Lower lobe of right lung (tissue), 2 donors: ENCODE results near the gene TRAPPC2L. TPM values are rescaled to one million over a fixed set of nuclear protein-coding genes. Genes with fewer than 3 reads are reported as not detected.

ENCODE experiments used
- ATAC-seq, 2 donors: fragments of 200-7000 bp; cut with Tn5 transposase; one replicate each; pipeline ENCODE4 v1.9.1; 2020 to 2022; ENCODE audit warnings: mild to moderate bottlenecking in 2 of 2, moderate library complexity in 2 of 2
- DNase-seq: peaks from one replicate; pipeline ENCODE4 v3.0.0-alpha.2; 2020
- H3K27ac ChIP-seq: fragments of 200-600 bp; one replicate; pipeline ENCODE4 v1.8.0; 2022
- H3K27me3 ChIP-seq: fragments of 200-600 bp; one replicate; pipeline ENCODE4 v1.8.0; 2022; ENCODE audit warnings: low read depth
- H3K36me3 ChIP-seq: fragments of 200-600 bp; one replicate; pipeline ENCODE4 v1.8.0; 2022; ENCODE audit warnings: mild to moderate bottlenecking
- H3K4me1 ChIP-seq: fragments of 200-600 bp; one replicate; pipeline ENCODE4 v1.8.0; 2022
- H3K4me3 ChIP-seq: fragments of 200-600 bp; one replicate; pipeline ENCODE4 v1.8.0; 2022; ENCODE audit warnings: mild to moderate bottlenecking
- H3K9me3 ChIP-seq: fragments of 200-600 bp; one replicate; pipeline ENCODE4 v1.8.0; 2022
- CTCF ChIP-seq: fragments of 200-600 bp; IDR thresholded peaks from one replicate; pipeline ENCODE4 v1.8.0; 2022; ENCODE audit warnings: antibody characterized with exemption, mild to moderate bottlenecking
- intact Hi-C: fragments of 100-400 bp; cut with DNase I; formaldehyde crosslinking; loops from one replicate; pipeline ENCODE4 v1.11.0; 2022
- total RNA-seq: library from RNA; stranded (reverse); fragmentation: NEBNext Ultra II Directional; extraction: Animal tissue kit (Norgen Biotek cat#: 25700); gene quantifications from one replicate; pipeline ENCODE4 v1.2.1, GENCODE V29; 2021
- donor health status: DM: no; HTN: yes; CAD: no; lungs with severe emphysema.

TRAPPC2L gene
- total RNA-seq, 1 donor from 2014 or later = 51.4 TPM

- ATAC-seq (no peak), DNase-seq (no peak)
- Histone ChIP-seq H3K4me3 (no peak overlapping the region), H3K27ac (no peak overlapping the region), H3K27me3 (no peaks in the 10 kb centered on the region), H3K9me3 (no peaks in the 10 kb centered on the region), H3K4me1 (no peaks in the 10 kb centered on the region), H3K36me3 (peaks cover 41% of the 10 kb centered on the region)
- no peak for TF ChIP-seq CTCF
- intact Hi-C loops = no loop called here
Observed at GRCh38 chr16:88841521-88842307, 15.2 kb upstream of the TRAPPC2L start.

GRCh38 chr16:88842308-88842756 lies 14.6 kb upstream of the TRAPPC2L start:
- Histone ChIP-seq H3K36me3 (peaks cover 46% of the 10 kb centered on the region), H3K9me3 (no peaks in the 10 kb centered on the region), H3K4me1 (no peaks in the 10 kb centered on the region), H3K27me3 (no peaks in the 10 kb centered on the region), H3K27ac (no peak overlapping the region), H3K4me3 (no peak overlapping the region)
- ATAC-seq (no peak), DNase-seq (no peak)
- no peak for TF ChIP-seq CTCF
- intact Hi-C loops = no loop called here

- DNase-seq (no peak), ATAC-seq (no peak)
- Histone ChIP-seq H3K27me3 (no peaks in the 10 kb centered on the region), H3K27ac (no peak overlapping the region), H3K36me3 (peaks cover 51% of the 10 kb centered on the region), H3K4me1 (no peaks in the 10 kb centered on the region), H3K4me3 (no peak overlapping the region), H3K9me3 (no peaks in the 10 kb centered on the region)
- intact Hi-C loops = no loop called here
- no peak for TF ChIP-seq CTCF
Observed at GRCh38 chr16:88842806-88843205, 14.1 kb upstream of the TRAPPC2L start.

GRCh38 chr16:88843256-88843655 lies 13.7 kb upstream of the TRAPPC2L start:
- Histone ChIP-seq H3K4me1 (no peaks in the 10 kb centered on the region), H3K36me3 (peaks cover 50% of the 10 kb centered on the region), H3K4me3 (no peak overlapping the region), H3K27me3 (no peaks in the 10 kb centered on the region), H3K9me3 (no peaks in the 10 kb centered on the region), H3K27ac (no peak overlapping the region)
- TF ChIP-seq CTCF = no peak
- no peak for DNase-seq
- ATAC-seq = no peak
- intact Hi-C loops = no loop called here

DNA sequence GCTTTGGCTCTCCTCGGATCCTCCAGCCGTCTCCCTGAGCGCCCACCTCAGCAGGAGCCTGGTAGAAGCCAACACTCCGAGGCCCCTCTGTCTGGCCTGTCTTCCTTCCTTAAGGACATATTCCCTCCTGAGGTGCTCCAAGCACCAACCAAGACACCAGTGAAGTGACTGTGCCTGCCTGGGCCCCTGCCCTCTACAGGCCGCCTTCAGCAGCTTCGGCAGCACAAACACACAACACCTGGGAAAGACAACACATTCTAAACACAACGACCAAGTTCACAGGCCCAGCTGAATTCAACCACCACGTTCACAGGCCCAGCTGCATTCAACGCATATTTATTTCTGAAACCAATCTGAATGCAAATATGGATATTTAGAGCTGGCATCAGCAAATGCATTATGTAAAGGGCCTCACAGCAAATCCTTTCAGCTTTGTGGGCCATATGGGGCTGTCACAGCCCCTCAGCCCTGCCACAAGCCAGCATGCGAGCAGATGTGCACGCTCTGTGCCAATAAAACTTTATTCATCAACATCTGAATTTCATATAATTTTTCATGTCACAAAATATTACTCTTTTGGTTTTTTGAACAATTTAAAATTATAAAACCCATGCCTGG lies 12.4 kb upstream of the TRAPPC2L start:
- H3K4me1 ChIP-seq = no peaks in the 10 kb centered on the region
- ATAC-seq (no peak), DNase-seq (no peak)
- TF ChIP-seq CTCF = no peak
- intact Hi-C loops = no loop called here
- H3K9me3 ChIP-seq = no peaks in the 10 kb centered on the region
- H3K27me3 ChIP-seq = no peaks in the 10 kb centered on the region
- no peak overlapping the region for H3K4me3 ChIP-seq
- H3K36me3 ChIP-seq = peaks cover 41% of the 10 kb centered on the region
- H3K27ac ChIP-seq = no peak overlapping the region
